GM12892 (cell line): ENCODE data around the gene OR13F1.

Experiments
- POLR2A ChIP-seq: IDR thresholded peaks from 2 replicates; pipeline ENCODE4 v1.6.1; 2011; ENCODE audit warnings: low read depth, low read length, control low read depth
- POLR2AphosphoS5 ChIP-seq: IDR thresholded peaks from 2 replicates; pipeline ENCODE4 v1.6.1; 2011; ENCODE audit warnings: low read depth, low read length, control low read depth
- TAF1 ChIP-seq: IDR thresholded peaks from 2 replicates; pipeline ENCODE4 v1.6.1; 2011; ENCODE audit warnings: low read depth, mild to moderate bottlenecking, control low read depth, low read length, borderline replicate concordance

DNA sequence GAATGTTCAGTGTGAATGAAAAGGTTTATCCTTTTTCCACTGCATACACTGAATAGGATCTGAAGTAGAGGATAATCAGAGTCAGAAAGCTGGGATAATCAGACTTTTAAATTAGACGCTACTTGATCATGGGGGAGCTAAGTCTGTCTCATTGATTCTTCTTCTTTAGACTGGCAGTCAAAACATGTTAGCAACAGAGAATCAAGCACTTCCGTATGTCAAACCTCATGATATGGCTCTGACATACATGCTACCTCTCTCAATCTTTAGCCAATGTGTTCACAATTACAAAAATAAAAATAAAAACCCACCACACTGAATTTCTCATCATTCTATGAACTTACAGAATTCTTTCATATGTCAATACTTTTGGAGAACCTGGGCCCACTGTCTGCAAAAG, 19.0 kb upstream of the OR13F1 start:
- no peak for TF ChIP-seq POLR2A
- TF ChIP-seq POLR2AphosphoS5 = no peak
- TF ChIP-seq TAF1 = no peak
